Activated CD8-positive, alpha-beta memory T cell treated with anti-CD3 and anti-CD28 coated beads for 4 hours (primary cell): ENCODE data around the gene DEXI.
A peak's percentile ranks its signal among the peaks of the same experiment; 100 is the strongest.

ENCODE experiments used
- DNase-seq, 2 donors: peaks; one replicate each; pipeline ENCODE4 v3.0.0-alpha.2; 2020; ENCODE audit warnings: low read depth in 2 of 2

DEXI gene

DNA sequence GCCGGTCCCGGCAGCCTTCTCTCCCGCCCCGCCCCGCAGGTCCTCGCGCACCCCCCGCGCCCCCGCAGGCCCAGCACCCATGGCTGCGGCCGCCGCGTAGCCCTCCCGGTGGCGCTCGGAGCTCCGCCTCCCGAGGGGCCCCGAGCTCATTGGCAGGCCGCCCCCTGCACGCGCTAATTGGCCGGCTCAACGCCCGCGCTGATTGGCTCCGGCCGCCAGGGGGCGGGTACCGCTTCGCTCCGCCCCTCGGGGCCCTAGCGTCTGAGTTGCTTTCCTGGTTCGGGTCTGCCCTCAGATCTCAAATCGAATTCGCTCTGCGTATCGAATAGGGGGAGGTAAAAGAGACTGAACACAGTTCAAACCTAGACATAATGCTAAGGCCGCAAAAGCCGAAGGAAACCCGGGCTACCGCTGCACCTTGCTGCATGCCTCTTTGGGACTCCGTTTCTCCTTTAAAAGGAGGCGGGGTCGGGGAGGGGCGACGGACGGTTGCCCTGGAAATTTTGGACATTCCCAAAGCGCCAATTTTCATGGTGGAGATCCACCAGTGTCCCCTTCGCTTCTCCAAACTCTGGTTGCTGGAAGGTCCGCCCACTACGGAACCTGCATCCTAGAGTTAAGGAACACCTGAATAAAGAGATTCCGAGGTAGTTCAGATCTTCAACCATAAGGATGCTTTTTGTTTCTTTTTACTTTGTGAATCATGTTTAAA lies at the start of gene DEXI:
TSS of gene DEXI (minus strand) at position 117 of the 712 bp plus-strand sequence. CDS start 463 bp downstream, outside the sequence.
- peak; percentile 89 to 91 for DNase-seq

DNA sequence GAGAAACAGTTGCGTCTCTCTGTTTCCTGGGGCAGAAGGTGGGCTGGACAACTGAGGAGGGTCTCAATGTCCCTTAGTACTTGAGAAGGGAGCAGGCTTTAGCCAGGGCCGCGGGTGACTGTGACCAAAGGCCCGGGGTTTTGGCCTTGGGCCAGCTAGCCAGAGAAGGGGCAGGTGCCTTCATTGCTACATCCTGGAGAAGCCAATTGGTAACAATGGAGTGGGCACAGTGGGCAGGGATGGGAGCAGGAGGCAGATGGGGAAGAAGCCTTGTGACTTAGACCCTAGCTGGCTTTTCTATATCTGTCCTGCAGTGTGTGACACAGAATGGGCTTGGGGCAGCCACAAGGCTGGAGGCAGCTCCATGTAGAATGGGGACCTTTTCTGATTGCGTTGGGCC lies 48.1 kb upstream of the DEXI start:
- no peak for DNase-seq

DNA sequence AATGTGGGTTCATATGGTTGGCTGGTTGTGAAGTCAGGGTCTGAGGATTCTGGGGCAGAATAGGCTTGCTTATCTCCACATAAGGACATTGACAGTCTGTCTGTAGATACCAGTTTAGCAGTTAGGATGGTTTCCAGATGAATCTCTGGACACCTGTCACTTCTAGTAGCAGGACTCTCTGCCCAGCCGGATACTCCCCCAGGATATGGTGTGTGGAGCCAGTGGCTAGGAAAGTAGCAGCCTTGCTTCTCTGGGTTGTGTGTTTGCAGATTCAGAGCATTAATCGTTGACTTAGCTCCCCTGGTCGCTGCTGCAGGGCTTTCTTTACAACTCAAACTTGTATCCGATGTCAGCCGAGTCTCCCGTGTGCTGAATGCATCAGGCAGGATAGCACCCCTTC lies 47.3 kb upstream of the DEXI start:
- no peak for DNase-seq

DNA sequence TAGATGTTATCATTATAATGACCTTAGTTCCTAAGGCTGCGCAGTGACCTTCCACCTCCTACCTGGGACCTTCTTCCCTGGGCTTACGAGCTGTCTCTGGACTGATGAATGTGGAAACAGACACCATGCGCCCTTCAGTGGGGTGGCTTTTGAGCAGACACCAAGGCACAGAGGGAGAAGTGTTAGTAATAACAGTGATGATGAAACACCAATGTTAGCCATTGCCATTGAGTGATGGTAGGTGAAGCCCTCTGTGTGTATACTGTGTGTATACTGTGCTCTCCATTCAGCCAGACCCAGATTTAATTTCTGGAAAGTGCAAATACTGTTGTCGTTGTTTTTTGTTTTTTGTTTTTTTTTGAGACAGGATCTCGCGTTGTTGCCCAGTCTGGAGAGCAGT lies 46.6 kb upstream of the DEXI start:
- DNase-seq = no peak

DNA sequence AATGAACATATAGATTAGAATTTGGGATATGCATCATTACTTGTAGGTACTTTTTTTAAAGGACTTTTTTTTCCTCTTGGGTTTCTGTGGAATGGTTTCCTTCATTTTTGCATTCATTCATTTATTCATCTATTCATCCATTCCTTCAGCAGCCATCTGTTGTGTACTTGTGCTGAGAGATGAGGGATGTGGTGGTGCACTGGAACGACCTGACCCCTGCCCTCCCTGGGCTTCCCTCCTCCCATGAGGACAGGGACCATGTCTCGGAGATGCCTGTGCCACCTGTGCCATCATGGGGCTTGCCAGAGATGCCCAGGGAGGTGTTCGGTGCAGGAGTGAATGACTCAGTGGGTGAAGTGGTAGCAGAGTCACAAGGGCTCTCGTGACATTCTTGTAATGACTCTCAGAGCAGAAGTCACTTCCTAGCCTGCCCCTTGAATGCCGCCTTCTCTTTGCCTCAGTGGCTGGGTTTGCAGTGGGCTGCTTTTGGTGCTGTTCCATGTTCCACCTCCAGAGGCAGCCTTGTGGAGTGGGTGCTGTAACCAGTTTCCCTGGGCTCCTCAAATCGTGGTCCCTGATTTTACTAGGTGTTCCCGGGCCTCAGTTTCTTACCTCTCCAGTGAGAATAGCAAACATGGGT lies 46.0 kb upstream of the DEXI start:
- DNase-seq = peak in 1 of 2 donors; percentile 13

DNA sequence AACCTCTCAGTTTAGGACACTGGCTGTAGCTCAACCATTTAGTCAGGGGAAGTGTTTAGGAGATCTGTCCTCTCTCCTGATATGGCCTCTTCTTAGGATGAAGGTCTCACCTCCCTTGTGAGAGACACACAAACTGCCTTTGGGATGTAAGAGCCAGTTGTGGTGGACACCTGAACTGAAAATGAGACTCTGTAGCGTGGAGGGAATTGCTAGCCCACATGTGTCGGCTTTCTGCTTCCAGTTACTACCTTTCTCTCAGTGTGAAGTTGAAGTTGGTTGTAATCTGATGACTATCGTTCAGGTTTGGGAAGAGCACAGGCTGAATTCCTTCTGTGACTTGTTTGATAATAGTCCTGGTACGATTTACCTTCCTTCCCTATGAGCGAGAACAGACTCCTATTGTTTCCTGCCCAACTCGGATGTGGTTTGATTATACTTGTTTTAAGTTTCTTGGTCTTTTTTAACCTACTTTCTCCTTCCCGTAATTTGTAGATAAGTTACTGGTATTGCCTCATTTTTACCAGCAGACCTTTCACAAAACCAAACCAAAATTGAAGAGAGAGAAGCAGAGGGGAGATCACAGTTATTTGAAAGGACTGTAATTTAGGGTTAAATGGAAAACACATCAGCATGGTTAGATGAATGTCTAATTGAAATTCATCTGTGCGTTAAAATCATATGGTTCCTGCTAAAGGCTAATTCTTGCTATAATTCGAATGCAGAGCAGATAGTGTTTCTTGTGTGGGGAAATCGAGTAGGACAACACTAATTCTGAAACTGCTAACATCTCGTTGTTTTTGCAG lies 45.3 kb upstream of the DEXI start:
- no peak for DNase-seq

DNA sequence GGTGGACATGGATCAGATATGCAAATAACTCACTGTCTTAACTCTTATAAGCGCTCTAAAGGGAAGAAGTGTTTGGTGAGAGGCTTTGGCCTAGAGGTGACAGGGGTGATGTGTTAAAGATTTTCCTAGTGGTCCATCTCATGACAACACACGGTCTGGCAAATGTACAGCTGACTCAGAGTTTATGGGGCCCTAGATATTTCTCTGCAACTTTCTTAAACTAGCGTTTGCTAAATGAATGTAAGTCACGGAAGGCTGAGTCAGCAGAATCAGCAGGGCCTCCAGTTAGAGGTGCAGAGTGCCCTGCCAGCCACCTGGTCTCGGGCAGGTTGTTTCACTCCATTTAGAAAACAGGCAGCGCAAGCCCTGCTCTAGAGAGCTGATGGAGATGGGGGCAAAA lies 42.2 kb upstream of the DEXI start:
- no peak for DNase-seq

DNA sequence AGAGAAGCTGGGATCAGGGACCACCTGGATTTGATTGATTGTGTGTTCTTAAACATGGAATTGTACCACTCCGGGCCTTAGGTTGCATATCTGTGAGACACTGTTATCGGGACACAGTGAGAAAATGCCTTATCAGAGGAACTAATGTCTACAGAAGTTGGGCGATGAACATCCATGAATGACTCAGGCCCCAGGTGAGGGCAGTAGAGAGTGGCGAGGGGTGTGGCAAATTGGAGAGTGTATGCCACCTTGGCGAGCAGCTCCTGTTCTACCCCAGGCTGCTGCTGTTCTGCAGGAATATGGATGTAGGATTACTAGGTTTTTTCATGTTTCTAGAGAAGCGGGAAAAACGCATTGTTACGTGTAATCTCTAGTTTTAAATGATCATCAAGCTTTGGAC lies 40.9 kb upstream of the DEXI start:
- DNase-seq = no peak

DNA sequence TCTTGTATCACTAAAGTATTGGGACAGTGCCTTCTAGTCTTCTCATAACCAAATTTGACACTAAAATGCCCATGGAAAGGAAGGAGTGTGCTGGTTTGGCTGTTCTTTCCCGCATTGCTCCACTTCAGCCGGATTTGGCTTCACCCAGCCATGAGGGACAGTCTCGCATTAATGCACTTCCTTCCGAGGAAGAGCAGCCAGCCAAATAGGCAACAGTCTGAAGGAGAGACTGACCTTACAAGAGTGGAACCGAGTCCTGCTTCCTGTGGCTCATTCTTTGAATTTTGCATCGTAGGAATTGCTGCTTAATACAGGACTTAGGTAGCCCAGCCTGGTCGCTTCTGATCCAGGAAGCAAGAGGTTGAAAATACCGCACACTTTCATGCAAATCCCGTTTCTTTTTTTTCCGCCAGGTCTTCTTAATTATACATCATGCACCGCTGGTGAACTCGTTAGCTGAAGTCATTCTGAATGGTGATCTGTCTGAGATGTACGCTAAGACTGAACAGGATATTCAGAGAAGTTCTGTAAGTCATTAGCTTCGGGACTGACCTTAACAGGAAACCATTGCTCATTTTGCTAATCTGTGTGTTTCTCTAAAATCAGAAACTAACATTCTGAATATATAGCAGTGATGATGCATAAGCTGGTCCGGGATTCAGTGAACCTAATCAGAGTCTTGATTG lies 40.3 kb upstream of the DEXI start:
- DNase-seq = no peak

DNA sequence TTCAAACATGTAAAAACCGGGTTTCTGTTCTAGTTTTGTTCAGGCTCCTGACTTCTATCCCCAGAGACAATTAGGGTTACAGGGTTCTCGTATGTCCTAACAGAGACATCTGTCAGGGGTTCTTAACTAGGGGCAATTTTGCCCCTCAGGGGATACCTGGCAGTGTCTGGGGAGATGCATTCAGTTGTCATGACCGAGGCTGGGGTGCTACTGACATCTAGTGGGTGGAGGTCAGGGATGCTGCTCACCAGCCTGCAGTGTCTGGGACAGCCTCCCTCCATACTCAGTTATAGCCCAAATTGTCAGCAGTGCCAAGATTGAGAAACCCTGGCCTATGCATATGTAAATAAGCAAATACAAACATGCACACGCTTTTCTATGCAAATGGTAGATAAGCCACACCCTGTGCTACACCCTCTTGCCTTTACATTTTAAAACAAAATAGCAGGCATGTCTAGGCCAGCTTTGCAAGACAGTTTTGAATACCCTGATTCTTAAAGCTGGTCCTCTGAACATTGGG lies 39.5 kb upstream of the DEXI start:
- no peak for DNase-seq

DNA sequence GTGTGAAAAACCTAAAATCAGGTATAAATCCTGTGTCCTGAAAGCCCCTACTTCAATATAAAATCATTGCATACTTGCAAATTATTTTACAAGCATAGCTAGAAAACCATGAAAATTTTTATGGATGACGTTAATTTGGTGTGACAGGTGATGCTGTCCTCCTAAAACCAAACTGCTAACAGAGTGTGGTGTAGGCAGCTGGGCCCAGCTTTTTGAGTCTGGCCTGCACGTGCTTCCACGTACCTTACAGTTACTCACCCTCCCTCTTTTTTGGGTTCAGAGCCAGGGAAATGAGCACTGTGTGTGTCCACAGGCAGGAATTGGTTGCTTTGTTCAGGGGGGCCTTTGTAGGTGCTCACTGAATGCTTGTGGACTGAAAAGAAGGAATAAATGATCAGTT lies 38.5 kb upstream of the DEXI start:
- DNase-seq = no peak

DNA sequence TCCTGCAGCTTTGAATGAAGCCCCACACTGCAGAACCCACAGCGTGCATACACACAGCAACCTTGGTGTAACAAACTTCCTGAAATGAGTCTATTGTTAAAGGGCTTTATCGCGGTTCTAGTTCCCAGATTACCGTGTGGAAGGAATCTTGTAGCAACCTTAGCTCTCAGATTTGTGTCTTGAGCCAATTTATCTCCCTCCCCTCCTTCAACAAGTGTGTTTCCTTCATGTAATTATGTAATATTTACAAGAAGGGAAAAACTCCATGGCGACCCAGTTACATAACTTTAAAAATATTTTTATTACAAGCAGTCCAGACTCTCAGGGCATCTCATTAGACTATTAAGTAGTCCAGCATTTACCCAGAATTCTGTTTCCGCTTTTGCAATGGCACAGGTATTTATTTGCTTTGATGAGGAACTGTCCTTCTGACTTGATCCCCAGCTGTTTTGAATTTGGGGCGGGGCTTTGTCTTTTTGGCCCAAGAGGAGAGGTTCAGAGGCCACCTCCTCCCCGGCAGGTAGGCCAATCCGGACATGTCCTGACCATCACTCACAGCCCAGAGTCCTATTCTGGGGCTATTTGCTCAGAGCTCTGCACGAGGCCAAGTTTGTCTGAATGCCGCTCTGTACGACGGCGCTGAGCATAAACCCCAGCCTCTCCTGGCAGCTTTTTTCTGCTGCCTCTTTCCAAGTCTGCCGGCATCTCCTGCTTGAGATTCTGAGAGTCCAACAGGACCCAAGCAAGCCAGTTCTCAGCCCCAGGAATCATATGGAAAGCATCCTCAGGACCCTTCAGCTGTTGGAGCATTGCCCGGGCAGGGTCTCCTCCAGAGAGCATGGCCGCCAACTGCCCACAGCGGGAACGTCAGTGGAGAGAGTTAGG lies 37.7 kb upstream of the DEXI start:
- DNase-seq = no peak

DNA sequence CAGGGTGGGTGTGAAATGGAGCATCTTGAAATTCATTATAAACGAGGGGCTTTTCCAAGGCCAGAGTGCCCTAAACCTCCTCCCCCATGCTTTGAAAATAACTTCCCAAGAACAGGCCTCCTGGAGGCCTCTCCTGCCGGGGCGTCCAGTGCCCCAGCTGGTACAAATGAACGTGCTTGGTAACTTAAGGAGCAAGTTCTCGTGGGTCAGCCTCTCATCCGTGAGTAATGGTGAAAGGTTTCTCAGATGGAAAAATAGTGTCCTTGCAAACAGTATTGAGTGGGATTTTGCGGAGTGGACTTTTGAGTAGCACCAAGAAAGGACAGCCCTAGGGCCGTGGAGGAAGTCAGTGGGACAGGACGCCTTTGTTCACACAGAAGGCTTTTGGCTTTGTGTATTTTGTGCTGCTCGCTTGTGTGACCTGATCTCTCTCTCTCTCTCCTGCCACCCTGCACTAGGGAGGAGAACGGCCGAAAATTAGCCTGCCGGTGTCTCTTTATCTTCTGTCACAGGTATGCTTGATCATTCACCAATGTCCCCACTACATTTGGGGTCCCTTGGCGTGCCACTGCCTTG lies 36.7 kb upstream of the DEXI start:
- no peak for DNase-seq

DNA sequence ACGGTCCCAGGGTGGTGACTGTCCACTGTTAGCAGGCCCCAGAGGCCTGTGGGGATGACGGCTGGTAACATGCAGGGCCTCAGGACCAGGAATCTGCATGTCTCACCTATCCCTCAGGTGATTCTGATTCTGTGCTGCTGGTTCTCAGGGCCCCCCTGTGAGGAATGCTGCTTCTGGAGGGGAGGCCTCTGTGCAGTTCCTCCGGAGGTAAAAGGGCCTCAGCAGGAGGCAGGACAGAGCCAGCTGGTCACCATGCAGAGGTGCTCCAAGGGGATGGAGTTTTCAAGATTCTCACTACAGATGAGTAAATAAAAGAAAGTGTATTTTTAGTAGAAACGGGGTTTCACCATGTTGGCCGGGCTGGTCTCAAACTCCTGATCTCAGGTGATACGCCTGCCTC lies 35.9 kb upstream of the DEXI start:
- DNase-seq = no peak

DNA sequence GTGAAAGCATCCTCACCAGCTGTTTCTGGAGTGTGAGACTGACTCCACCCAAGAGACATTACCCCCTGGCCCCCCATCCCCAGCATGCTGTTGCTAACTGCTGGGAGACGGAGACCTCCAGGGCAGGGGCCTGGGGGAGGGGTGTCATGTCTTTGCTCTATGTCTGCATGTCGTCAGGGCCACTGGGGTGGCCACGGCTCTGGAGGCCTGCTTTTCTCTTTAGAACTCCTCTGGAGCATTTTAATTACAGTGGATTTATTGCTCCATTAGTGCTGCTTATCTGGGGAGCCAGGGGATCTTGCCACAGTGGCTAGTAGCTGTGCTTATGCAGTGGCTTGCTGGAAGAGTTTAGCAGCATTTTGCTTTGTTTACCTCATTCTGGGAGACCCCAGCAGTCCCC lies 34.4 kb upstream of the DEXI start:
- DNase-seq = no peak

DNA sequence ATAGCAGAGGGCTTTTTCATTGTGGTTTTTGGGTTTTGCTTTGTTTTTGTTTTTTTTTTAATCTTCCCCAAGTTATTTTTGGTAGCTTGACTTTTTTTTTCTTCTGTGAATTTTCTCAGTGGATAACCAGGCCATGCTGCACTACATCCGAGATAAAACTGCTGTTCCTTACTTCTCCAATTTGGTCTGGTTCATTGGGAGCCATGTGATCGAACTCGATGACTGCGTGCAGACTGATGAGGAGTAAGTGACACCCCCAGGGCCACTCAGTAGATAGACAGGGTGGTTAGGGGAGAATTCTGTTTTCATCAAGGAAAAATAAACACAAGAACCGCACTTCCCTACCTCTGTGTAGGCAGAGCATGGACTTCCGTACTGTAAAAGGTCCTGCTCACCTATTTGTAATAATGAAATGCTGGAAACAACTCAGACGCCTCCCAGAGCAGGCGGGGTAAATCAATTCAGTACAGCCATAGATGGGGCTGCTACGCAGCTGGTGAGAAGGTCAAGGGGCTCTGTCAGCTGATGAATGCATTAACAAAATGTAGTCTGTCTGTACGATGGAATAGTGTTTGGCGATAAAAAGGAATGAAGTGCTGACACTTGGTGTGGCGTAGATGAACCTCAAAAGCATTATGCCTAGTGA lies 30.7 kb upstream of the DEXI start:
- DNase-seq = no peak

DNA sequence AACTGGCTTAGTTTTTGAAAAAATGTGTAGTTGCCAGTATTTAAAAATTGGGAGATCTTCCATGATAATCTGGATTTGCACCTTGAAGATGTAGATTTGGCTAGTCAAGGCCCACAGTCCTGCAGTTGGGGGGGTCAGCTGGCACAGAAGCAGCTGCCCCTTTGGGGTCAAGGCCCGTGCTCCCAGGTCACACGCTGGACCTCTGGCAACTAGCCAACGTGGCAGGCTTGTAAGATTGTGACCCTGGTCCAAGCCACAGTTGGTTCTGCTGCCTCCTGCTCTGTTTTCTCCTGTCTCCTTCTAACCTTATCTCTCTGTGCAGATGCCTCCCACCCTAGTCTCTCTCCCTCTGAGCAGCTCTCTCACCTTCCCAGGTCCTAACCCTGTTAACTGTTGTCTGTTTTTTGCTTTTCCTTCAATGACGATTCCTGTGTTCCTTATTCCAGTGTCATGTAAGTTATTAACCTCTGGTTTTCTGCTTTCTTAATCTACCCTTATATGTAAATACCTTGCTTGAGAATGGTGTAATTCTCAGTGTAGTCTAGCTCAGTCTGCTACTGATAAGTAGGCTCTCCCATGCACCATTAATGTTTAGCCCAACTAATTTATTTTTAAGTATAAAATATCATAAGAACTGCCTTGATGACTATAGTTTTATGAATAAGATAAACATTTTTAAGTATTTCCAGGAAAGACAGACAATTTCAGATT lies 30.0 kb upstream of the DEXI start:
- no peak for DNase-seq

DNA sequence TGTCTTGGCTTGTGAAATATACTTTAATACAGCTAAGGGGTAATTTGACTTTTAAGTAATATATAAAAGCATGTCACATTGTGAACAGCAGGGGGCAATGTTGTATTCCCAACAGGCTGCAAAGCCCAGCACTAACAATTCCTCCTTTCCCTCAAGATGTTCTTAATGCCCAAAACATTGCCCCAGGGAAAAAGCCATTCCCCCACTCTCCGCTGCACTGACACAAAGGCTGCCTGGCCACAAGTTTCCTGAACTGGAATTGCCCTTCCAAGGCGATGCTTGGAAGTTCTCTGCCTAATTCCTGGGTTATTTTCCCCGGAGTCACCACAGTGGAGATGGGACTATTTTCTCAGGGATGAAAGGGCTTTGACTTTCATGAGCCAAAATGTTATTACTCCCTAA lies 29.3 kb upstream of the DEXI start:
- DNase-seq = no peak

DNA sequence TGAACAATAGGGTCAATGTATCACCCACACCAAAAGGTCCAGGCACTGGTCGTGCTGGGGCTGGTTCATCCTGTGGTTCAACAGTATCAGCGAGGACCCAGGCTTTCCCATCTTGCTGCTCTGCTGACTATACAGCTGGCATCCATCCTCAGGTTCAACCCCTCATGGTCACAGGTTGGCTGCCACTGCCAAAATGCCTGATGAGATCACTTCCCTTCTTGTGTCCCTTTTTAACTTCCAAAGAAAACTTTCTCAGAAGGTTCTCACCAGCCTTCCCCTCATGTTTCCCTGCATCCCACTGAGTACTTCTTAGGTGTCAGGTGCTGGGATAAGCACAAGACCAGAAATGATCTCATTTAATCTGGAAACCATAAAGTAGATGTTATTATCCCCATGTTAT lies 27.8 kb upstream of the DEXI start:
- DNase-seq = no peak

DNA sequence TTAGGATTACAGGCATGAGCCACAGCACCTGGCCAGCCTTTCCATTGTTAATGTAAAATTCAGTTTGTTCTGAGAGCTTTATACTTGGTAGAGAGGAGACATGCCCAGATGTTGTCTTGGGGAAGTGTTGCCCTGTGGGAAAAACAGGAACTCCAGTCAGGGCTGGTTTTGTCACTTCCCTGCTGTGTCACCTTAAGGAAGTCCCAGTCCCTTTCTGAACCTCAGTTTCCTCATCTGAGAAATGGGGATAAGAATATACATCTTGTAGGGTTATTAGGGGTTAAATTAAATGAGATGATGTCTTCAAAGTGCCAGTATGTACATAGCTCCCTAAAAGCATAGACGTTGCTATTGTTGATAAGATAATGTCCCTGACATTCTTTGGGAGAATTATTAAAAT lies 27.3 kb upstream of the DEXI start:
- no peak for DNase-seq
